Ovary (tissue), 3 donors: ENCODE data around the gene SLC19A1.

Experiments used
- EP300 ChIP-seq: sonication (generic); formaldehyde crosslinking; IDR thresholded peaks from one replicate; pipeline ENCODE4 v1.6.1; 2017; ENCODE audit warnings: antibody characterized with exemption
- POLR2A ChIP-seq: fragments of 450-650 bp; IDR thresholded peaks from one replicate; pipeline ENCODE4 v1.6.1; 2017; ENCODE audit warnings: antibody characterized with exemption, mild to moderate bottlenecking, moderate library complexity
- TF ChIP-seq, protein P1 (sequence below), 3 donors: fragments of 450-650 bp in 2 of 3; fragments of 200-600 bp in 1 of 3; IDR thresholded peaks; one replicate each; pipeline versions ENCODE4 v1.5.1 to v1.8.0; 2016 to 2022; ENCODE audit warnings: antibody characterized with exemption in 3 of 3, mild to moderate bottlenecking in 1 of 3
- donor health status: DM: no; HTN: no; CAD: no.

GRCh38 chr21:45540601-45540970 is 1.7 kb downstream of the SLC19A1 start:
- TF ChIP-seq, protein P1, sequence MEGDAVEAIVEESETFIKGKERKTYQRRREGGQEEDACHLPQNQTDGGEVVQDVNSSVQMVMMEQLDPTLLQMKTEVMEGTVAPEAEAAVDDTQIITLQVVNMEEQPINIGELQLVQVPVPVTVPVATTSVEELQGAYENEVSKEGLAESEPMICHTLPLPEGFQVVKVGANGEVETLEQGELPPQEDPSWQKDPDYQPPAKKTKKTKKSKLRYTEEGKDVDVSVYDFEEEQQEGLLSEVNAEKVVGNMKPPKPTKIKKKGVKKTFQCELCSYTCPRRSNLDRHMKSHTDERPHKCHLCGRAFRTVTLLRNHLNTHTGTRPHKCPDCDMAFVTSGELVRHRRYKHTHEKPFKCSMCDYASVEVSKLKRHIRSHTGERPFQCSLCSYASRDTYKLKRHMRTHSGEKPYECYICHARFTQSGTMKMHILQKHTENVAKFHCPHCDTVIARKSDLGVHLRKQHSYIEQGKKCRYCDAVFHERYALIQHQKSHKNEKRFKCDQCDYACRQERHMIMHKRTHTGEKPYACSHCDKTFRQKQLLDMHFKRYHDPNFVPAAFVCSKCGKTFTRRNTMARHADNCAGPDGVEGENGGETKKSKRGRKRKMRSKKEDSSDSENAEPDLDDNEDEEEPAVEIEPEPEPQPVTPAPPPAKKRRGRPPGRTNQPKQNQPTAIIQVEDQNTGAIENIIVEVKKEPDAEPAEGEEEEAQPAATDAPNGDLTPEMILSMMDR (IDR thresholded peaks at IDR 0.05), result no peak
- TF ChIP-seq POLR2A (no peak), EP300 (no peak)
